ENCODE results near the gene FXYD7.

GRCh38 chr19:35166100-35167063, 23.3 kb downstream of the FXYD7 start:
- no peak for TF ChIP-seq CTCF (tag by site-specific recombination; IDR thresholded peaks at IDR 0.05)
- TF ChIP-seq ZNF292 (tag by site-specific recombination; IDR thresholded peaks at IDR 0.05; ENCODE audit: borderline replicate concordance, low read depth): no peak
- TF ChIP-seq ZNF416 (tag by site-specific recombination; IDR thresholded peaks at IDR 0.05): no peak
